Measurements from ENCODE around the gene TMEM201.
"Not testable (repeated sequence)": the region's sequence is repeated elsewhere in the genome, so short reads cannot be mapped to it uniquely, and the experiment has no call there.

Gene TMEM201

DNA sequence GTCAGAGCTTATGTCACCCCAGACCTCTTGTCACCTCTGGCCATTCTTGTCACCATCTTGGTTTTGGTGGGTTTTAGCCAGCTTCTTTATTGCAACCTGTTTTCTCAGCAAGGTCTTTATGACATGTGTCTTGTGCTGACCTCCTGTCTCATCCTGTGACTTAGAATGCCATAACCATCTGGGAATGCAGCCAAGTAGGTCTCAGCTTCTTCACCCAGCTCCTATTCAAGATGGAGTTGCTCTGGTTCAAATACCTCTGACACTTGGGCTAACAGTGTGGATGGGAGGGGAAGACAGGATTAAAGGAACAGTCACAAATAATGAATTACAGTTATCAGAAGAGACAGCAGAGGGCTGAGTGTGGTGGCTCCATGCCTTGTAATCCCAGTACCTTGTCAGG lies 32.3 kb downstream of the TMEM201 start:
- no peak for DNase-seq (ENCODE audit: low read depth)

DNA sequence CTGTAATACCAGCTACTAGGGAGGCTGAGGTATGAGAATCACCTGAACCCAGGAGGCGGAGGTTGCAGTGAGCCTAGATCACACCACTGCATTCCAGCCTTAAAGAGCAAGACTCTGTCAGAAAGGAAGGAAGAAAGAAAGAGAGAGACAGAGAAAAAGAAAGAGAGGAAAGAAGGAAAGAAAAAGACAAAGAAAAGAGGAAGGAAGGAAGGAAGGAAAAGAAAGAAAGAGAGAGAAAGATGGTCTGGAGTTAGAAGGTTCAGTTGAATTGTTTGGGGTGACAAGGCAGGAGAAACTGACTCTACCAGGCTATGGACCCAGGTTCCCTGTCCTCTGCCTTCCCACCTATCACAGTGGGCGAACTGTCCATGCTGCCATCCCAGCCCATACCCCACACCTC lies 35.4 kb downstream of the TMEM201 start:
- DNase-seq (ENCODE audit: low read depth): no peak

DNA sequence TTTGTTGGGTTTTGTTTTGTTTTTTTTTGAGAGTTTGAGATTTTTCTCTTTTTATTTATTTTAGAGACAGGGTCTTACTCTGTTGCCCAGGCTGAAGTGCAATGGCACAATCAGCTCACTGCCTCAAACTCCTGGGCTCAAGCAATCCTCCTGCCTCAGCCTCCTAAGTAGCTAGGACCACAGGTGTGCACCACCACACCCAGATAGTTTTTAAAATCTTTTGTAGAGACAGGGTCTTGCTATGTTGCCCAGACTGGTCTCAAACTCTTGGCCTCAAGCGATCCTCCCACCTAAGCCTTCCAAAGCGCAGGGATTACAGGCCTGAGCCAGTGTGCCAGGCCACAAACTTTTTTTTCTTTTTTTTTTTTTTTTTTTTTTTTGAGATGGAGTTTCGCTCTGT lies 36.3 kb downstream of the TMEM201 start:
- not testable (repeated sequence) for DNase-seq (ENCODE audit: low read depth)

DNA sequence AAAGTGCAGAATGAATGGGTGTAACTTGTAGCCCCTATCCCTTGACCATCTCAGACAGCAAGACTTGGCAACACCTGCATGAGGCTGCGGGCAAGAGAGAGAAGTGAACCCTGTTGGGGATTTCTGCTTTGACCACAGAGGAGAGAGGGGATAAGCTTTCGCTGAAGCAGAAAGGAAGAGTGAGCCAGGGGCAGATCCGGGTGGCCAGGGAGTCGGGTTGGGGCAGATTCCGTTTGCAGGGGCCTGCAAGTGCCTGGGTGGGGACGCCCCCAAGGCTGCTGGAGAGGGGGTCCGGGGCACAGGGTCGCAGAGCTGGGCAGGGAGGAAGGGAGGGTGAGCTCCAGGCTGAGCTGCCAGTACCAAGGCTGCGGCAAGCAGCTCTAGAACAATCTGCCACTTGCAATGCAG lies 37.5 kb downstream of the TMEM201 start:
- DNase-seq (ENCODE audit: low read depth): no peak

DNA sequence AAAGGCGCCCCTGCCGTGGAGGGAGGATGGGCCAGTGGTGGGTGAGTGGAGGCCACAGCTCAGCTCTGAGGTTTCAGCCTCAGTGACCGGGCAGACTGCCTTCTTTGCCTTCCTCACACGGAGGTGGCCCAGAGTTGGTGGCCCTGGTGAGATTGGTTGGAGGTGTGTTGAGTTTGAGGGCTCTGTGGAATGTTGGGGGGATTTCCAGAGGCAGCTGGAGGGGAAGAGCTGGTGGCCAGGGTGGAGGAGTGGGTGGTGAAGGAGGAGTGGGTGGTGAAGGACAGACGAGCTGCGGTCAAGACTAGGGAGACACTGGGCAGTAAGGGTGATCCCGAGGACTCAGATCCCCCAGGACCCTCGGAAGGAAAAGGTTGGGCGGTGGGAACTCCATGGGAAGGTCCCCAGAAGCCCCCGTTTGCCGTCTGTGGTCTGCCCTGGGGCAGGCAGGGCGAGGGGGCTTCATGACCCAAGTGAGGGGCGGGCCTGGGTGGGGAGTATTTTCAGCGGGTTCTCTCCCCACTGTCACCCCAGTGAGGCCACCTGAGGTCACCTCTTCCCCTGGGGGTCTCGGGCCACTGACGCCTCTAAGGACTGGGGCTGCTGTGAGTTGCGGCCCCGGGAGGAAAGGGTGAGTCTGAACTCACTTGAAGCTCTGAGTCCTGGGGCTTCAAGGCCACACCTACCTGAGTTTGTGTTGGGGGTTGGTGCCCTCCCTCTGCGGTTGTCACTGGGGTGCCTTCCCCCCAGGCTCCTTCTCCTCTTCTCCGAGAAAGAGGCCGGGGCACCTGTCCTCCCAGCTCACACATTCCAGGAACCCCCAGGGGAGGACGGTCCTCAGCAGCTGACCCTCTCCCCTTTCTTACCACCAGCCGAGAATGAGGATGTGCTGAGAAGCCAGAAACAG lies 40.1 kb downstream of the TMEM201 start:
- DNase-seq (ENCODE audit: low read depth): no peak

DNA sequence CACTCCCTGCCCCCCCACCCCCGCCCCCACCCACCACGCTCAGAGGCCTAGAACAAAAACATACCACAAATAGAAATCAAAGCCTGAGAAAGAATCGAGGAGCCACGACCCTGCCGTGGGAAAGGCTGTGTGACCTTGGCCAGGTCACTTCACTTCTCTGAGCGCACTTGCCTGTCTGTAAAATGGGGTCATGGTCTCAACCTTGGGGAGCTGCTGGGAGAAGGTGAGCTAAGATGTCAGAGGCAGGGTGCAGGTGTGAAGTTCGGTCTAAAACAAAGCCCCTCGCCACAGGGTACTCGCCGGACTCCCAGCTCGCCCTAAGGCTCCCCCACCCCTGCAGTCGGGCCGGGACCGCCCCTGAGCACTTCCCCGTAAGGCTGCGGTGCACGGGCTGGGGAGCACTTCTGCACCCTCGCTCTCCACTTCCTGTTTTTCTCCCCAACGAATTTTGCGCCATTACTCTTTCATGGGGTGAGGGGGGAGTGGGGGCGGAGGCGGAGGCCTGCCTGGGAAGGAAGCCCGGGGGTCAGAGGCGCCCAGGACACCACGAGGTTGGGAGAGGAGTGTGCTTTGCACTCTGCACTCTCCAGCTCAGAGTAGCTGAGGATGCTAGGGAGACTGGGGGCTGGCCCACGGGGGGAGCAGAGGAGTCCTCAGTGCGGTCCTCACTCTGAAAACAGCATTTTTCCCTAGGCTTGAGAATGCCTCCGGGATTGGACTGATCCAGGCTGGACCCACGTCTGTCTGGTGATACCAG lies 40.9 kb downstream of the TMEM201 start:
- DNase-seq (ENCODE audit: low read depth): no peak

DNA sequence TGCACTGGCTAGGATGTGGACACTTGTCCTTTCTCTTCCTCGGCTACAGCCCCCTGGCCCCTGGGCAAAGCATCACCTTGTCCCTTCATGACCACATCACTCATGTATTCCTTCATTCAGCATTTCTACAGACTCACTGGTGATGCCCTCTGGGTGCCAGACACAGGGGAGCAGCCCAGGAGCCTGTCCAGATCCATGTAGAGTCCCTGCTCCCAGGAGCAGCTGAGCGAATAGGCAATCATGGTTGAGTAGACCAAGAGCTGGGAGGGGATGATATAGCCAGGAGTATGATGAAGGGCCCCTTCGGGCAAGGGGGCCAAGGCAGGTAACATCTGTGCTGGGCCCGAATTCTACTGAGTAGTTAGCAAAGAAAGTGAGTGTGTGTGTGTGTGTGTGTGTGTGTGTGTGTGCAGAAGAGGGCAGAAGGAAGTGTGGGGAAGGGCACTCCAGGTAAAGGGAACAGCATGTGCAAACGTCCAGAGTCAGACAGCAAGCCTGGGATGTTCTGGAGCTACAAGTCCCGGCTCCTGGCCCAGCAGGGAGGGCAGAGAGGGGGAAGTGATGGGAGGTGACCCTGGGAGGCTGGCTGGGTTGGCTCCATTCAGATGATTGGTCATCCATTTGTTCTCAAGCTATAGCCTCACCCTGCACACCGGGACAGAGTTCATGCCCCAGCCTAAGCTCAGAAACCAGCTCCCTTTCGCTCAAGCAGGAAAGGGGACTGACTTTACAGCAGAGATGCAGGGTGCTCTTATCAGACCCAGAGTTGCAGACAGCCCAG lies 41.8 kb downstream of the TMEM201 start:
- no peak for DNase-seq (ENCODE audit: low read depth)

DNA sequence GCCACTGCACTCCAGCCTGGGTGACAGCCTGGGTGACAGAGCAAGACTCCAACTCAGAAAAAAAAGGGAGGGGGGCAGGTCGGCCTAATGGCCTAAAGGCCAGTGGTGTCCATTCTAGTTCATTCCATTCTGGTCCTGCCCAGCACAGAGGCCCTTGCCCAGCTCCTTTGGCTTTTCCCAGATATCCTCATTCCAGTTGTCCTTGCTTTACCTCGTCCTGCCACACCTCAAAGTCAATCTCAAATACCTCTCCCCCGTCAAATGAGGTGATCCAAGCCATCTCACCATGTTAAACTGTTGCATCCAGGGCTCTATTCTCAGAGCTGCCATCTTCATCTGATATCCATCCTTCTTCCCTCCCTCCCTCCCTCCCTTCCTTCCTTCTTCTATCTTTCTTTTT lies 42.9 kb downstream of the TMEM201 start:
- no peak for DNase-seq (ENCODE audit: low read depth)

DNA sequence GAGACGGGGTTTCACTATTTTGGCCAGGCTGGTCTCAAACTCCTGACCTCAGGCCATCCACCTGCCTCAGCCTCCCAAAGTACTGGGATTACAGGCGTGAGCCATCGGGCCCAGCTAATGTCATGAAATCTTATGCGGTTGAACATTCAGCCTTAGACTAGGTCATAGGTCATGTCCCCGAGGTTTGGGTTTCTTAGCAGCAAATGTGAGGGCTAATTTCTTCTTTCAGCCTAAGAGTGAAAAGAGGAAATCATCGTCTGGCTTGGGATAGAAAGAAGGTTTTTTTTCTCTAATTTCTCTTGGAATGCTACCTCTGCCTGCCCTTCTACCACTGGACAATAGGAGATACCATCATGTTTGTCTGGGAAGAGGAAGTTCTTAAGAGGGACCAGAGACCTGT lies 44.8 kb downstream of the TMEM201 start:
- DNase-seq (ENCODE audit: low read depth): no peak

DNA sequence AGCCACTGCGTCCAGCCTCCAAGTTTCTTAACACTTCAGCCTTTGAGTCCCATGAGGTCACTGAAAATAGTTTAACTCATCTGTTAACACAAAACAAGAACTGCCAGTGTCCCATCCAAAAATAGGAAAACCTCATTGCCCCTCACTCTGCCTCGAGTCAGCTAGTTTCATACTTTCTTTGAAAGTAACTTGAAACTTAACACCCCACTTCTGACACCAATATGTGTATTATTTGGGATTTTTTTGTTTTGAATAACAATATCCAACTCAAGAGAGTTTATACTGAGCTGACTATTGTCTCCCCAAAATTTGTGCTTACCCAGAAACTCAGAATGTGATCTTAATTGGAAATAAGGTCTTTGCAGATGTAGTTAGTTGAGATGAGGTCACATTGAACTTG lies 45.9 kb downstream of the TMEM201 start:
- no peak for DNase-seq (ENCODE audit: low read depth)

DNA sequence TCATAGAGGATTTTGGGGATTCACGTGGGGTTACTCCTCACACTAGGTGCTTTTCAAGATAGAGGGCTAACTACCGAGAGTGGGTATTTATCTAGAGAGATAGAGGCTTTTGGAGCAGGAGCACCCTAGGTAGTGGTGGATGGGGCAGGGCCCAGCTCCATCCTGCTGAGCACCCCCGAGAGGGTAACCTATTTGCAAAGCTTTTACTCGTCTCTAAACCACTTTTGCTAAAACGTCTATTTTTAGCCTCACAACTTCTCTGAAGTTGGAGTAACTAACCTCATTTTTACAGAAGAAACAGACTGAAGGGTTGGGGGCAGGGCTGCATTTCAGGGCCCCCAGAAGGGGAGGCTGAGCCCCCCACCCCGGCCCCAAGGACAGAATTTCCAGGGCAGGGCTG lies 50.5 kb downstream of the TMEM201 start:
- no peak for DNase-seq (ENCODE audit: low read depth)

DNA sequence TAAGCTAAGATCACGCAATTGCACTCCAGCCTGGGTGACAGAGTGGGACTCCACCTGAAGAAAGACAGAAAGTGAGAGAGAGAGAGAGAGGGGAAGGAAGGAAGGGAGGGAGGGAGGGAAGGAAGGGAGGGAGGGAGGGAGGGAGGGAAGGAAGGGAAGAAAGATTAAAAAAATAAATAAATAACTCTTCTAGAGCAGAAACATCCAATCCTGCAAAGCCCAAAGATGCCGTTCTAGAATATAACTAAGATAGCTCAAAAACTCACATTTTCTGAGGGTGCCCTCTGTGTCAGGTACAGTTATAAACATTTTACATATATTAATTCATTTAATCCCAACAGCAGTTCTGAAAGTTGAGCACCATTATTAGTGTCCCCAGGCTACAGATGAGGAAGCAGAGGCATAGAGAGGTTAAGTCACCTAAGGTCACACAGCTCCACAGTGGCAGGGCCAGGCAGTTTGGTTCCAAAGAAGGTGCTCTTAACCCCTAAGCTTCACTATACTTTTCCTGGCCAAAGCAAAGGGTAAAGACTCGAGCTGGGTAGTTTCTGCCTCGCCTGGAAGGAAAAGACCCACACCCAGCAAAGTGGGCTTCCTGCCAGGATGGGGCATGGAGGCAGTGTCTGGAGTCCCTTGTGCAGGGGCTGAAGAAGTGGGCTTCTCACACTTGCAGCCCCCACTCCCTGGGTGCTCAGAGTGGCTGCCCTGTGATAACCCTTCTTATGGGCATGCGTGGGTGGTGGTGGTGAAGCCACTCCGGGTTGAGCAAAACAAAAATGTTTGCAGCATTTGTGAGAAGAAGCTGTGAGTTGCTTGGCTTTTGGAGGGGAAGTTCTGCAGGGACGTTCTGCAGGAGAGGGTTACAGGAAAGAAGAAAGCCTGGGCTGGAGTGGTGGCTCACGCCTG lies 54.9 kb downstream of the TMEM201 start:
- no peak for DNase-seq (ENCODE audit: low read depth)

DNA sequence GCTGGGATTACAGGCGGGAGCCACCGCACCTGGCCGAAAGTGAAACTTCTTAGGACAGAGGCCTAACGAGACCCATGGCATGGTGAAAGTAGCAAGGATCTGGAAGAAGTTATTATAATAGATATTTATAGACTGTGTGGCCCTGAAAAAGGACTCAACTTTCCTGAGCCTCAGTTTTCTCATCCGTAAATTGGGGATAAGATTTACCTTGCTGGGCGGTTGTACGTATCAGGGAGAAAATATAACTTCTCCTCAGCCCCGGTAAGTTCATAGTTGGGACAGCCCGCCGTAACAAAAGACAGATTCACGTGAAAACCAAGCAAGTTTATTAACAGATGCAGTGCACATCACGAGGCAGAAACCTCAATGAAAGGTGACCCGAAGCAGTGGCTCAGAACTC lies 57.3 kb downstream of the TMEM201 start:
- no peak for DNase-seq (ENCODE audit: low read depth)

DNA sequence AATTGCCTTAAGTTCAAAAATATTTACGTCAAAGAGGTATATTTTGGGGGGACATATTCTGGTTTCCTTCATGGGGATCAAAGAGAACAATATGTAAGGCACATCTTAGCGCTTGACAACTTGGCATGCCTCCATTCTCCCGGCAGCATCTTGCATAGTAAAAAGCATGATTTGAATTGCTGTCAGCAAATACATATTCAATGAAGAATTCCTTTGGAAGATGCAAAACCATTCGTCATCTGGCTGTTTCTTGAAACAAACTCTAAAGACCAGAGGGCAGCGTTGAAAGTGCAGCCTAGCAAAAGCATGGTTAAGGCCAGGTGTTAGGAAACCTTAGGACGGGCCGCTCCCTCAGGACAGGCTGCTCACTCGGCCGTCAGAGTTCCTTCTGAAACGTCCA lies 59.5 kb downstream of the TMEM201 start:
- DNase-seq (ENCODE audit: low read depth): no peak

DNA sequence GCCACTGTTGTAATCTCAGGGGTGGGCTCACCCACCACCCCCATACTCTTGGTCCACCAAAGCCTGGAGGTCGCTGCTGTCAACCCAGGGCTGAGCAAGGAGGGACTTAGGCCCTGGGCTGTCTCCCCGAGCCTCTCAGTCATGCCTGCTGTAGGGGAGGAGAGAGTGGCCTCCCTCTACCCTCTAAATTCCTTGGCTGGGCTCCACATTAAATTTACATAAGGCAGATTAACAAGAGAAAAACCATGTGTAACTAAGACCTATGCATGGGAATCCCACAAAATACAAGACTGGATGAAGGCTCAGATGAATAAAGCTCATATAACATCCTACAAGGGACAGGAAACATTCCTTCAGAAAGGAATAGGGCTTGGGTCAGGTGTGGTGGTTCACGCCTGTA lies 61.1 kb downstream of the TMEM201 start:
- DNase-seq (ENCODE audit: low read depth): no peak

DNA sequence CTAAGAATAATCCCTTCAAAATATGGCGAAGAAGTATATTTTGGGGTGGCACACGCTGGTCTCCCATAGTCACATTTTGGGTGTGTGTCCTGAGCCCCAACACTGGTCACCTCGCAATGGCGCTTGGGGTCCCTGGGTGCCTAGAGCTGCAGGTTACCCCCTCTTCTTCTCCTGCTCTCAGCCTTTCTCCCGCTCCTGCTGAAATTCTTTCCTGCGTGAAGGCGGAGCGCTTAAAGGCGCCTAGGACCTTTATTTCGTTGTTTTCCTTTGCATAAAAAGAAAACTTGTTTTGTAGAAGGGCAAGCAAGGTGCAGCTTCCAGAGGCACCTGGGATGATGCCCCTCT lies 62.5 kb downstream of the TMEM201 start:
- no peak for DNase-seq (ENCODE audit: low read depth)

DNA sequence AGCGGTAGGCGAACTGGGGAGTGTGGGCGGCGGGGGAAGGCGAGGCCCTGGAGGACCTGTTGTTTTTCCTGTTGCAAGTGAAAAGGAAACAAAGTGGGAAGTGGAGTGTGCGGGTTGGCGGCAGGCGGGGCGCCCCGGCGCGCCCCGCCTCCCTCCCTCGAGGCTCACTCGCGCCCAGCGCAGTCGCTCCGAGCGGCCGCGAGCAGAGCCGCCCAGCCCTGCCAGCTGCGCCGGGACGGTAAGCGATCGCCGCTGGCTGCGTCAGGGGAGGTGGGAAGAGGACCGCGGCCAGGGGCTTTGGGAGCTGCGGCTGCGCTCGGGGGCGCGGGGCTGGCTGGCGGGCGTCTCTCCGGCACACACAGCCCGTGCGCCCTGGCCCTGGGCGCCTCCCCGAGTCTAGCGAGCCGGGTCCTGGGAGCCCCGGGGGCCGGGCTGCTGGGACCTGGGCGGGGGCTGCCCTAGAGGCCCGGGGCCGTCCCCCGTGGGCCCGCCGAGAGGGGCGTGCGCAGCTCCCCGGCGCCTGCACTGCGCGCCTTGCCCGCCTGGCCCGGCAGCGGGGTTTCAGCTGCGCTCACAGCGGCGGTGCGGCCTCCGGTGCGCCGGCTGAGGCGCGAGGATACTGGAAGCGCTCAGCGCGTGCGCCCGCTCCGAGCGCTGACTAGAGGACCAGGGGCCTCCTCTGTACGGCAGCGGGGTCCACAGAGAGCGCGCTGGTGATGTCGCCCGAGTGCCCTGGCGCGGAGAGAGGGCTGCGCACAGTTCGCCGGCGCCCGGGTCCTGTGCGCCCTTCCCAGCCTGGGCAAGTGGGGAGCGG lies 63.1 kb downstream of the TMEM201 start, which contains the start of gene PIK3CD:
PIK3CD (plus strand) TSS at position 167 of the 814 bp plus-strand sequence. CDS start 58,725 bp downstream, outside the sequence.
- DNase-seq (ENCODE audit: low read depth): no peak

DNA sequence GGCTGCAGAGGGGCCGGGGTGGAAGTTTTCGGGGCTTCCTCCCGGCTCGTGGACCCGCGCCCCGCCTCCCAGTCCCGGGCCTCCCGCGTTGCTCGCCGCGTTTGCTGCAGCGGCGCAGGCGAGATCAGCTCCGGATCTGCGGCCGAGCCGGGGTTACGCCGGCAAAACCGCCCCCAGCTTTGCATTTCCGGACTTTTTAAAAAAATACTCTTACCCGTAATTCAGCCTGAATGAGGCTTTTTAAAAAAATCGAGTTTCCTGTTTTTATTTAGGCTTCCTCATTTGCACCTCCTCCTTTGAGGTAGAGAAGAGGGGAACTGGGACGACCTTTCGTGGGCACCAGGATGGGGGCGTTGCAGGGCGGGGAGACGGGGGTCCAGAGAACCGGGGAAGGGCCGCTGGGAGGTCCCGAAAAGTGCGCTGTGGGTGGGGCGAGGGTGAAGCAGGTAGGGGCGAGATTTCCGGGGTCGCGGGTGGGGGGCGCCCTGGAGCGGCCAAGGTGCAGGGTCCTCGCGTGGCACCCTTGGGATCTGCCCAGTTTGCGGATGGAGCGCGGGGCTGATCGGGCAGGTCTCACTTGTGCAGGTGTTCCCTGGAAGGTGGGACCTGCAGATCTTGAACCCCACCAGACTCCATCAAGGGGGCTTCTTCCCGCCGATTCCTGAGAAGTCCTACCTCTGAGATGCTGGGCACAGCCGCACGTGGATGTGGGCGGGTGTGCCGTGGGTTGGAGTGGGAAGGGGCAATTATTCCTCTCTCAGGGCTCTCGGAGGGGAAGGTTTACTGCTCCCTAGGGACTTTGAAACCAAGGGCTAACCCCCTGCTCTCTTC lies 63.9 kb downstream of the TMEM201 start:
- no peak for DNase-seq (ENCODE audit: low read depth)

DNA sequence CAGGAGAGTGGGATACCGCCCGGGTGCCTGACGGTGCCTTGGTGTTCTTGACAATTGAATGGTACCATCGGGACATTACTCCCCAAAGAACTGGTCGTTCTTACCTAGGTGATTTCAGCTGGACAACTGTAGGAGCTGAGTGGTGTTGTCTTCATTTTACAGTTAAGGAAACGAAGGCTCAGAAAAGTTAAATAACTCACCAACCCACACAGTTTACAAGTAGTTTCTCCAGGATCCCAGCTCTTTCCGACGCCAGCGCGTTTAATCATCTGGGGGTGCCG lies 64.4 kb downstream of the TMEM201 start:
- no peak for DNase-seq (ENCODE audit: low read depth)

DNA sequence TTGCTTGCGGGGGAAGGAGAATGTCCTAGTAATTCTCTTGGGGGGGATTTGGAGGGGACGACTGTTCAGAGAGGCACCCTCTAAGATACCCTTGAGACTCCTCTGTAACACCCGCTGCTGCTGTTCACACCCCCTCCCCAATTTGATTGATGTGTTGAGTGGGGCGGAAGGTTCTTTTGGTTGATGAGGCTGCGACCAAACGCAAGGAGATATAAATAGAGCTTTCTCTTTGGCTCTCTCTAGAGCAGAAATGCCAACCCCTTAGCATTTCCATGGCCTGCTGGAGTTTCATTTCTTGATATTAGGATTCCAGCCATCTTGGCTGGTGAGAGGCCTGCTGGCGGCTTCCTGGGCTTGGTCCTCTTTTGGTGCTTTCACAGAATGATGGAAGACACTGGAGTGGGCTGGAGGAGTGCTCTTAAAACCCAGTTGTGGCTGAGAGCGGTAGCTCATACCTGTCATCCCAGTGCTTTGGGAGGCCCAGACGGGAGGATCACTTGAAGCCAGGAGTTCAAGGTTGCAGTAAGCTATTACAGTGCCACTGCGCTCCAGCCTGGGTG lies 64.9 kb downstream of the TMEM201 start:
- DNase-seq (ENCODE audit: low read depth): no peak
